Activated CD8-positive, alpha-beta memory T cell treated with anti-CD3 and anti-CD28 coated beads, Interleukin-2, amount 50 U/mL, for 4 hours (primary cell): ENCODE measurements around the gene MT4.

Source experiments
- DNase-seq: peaks from one replicate; pipeline ENCODE4 v3.0.0-alpha.2; 2020

The MT4 gene

DNA sequence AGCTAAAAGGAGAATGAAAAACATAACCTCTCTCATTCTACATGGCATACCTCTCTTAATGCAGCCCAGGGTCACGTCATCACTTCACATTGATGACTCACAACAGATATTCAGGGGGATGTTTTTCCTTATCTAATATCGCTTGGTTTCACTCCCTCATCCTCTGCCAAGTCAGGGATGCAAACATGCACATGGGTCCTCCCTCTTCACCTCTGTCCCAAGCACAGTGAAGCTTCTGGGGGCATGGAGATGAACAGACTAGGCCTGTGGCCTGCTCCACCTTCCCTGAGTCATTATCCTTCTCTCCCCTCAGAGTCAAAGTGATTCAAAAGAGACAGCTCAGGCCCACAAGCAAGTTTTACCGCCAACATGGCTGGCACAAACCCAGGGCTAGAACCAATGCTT, 41.2 kb downstream of the MT4 start:
- no peak for DNase-seq

GRCh38 chr16:56606476-56607108, 41.7 kb downstream of the MT4 start:
- DNase-seq: no peak

DNA sequence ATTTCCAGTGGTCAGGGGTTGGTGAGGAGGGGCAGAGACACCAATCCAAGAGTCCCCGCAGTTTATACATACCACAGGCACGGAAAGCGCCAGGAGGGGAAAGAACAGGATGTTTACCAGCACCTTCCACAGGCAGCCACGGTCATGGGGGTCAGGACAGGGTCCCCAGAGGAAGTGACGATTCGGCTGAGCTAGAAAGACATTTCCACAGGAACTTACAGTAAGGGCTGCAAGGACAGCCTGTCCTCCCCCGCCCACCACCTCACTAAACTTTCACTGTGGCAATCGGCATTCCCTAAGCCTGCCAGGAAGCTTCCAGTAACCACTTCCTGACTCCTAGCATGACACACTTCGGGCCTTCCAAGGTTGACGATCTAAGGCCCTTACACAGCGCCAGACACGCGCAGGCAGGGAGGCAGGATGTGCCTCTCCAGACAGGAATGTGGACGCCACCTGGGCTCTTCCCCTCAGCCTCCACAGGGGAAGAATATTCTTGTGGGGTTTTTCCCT, 42.3 kb downstream of the MT4 start:
- DNase-seq: no peak

DNA sequence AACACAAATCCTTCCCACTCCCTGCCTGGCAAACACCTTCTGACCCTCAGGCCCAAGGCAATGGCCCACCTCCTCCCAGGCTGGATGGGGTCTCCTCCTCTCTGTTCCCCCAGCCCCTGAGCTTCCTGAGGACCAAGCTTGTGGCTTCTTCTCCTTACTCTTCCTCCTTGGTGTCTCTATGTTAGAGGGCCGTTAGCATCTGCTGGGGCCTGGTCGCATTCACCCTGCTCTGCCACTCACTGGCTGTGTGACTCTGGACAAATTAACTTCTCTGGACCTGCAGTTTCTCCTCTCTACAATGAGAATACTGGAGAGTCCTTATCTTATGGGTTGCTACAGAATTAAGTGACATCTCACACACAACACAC, 42.8 kb downstream of the MT4 start:
- DNase-seq: no peak

DNA sequence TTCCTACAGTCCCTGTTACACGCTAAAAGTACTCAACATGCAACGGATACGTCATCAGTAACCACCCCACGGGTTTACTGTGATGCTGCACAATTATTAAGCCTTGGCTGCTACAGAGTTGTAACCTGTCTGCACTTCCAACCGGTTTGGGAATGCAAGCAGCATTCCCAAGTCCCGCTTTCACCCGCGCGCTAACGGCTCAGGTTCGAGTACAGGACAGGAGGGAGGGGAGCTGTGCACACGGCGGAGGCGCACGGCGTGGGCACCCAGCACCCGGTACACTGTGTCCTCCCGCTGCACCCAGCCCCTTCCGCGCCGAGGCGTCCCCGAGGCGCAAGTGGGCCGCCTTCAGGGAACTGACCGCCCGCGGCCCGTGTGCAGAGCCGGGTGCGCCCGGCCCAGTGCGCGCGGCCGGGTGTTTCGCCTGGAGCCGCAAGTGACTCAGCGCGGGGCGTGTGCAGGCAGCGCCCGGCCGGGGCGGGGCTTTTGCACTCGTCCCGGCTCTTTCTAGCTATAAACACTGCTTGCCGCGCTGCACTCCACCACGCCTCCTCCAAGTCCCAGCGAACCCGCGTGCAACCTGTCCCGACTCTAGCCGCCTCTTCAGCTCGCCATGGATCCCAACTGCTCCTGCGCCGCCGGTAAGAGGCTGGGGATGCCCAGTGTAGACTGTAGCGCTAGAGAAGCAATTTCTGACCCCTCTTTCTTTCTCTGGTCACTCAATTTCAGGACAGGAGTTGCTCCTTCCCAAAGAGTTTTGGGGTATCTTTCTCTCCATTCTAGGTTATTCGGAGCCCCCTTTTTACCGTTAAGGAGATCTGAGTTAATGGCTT, 43.4 kb downstream of the MT4 start, which contains the start of gene MT2A:
Gene MT2A (plus strand): TSS at position 542 of the 833 bp plus-strand sequence. CDS start 72 bp downstream, at position 614.
- peak; percentile 86 for DNase-seq

- no peak for DNase-seq
These were observed 44.1 kb downstream of the MT4 start for GRCh38 chr16:56608876-56609462.

GRCh38 chr16:56609463-56609921, 44.6 kb downstream of the MT4 start:
- DNase-seq: peak; percentile 69

DNA sequence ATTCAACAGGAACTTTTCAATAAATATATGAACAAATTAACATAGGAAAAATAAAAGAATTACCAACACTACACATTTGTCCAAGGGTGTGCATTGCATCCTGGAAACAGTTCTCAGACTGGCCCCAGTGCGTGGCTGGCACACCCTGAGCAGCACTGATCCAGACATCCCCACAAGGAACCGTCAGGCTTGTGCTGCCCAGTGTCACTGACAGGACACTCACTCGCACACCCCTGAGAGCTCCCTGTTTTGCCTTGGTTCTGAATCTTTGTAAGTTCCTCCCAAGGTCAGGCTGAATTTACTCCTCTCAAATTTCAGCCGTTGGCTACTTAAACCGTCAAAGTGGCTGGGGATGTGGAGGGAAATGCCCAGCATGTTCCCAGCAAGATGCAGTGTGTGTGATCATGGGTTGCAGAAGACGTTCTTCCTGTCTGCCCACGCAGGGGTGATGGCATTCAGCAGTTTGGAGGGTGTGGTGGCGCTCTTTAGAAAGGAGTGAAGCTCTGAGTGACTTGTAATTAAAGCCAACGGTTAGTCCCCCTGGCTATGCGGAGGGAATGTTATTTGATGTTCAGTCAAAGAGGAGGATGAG, 45.2 kb downstream of the MT4 start:
- DNase-seq: peak; percentile 73

GRCh38 chr16:56610609-56611111, 45.8 kb downstream of the MT4 start:
- DNase-seq: no peak

- no peak for DNase-seq
These were observed 46.5 kb downstream of the MT4 start for GRCh38 chr16:56611281-56611833.

- no peak for DNase-seq
These were observed 48.8 kb downstream of the MT4 start for GRCh38 chr16:56613706-56614105.

DNA sequence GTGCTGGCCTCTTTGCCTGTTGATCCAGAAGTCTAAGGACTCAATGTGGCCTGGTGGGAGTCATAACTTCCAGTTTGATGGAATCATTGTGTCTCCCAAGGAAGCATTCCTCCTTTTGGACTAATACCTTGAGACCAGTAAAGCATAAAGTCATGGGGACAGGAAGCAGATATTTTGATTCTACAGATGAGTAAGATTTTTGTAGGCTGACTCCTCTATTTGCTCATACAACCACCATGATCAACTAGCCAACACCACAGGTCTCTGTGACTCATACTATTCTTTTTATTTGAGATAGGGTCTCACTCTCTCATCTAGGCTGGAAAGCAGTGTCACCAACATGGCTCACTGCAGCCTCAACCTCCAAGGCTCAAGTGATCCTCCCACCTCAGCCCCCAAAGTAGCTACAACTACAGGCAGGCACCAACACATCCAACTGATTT, 49.7 kb downstream of the MT4 start:
- DNase-seq: no peak

GRCh38 chr16:56615353-56615752, 50.5 kb downstream of the MT4 start:
- no peak for DNase-seq

- DNase-seq: no peak
These were observed 51.8 kb downstream of the MT4 start for GRCh38 chr16:56616608-56617211.

- no peak for DNase-seq
These were observed 52.6 kb downstream of the MT4 start for GRCh38 chr16:56617212-56618085.

DNA sequence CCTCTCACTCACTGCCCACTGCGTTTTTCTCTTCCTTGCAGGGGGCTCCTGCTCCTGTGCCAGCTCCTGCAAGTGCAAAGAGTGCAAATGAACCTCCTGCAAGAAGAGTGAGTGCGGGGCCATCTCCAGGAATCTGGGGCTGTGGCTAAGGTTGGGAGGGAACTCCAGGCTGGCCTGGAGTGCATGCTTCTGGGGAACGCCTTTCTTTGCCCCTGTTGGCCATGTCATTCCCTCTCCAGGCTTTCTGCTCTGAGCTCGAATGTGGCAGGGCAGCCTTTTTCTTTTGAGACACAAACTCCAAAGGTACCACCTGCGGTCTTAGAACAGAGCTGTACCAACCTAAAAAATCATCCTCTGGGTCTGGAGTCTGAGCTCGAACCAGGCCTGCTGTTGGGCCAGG, 53.3 kb downstream of the MT4 start:
- DNase-seq: no peak
